Natural killer cell (primary cell): ENCODE data around the gene SLC16A2. TPM values are rescaled to one million over a fixed set of nuclear protein-coding genes. Genes with fewer than 3 reads are reported as not detected.

Experiments
- ATAC-seq, 3 donors: fragments of 150-1000 bp in 2 of 3; fragments of 200-7000 bp in 1 of 3; cut with Tn5 transposase; 1 replicate in 1 of 3; 2 replicates in 2 of 3; pipeline ENCODE4 v1.10.0; 2021; ENCODE audit warnings: mild to moderate bottlenecking in 2 of 3, moderate library complexity in 2 of 3
- DNase-seq, 2 donors: peaks; one replicate each; pipeline versions ENCODE4 v3.0.0 to v3.0.0-alpha.2; 2013 to 2021; ENCODE audit warnings: mixed read lengths in 1 of 2
- H3K27ac ChIP-seq: one replicate; pipeline ENCODE4 v1.5.1; 2013; ENCODE audit warnings: mild to moderate bottlenecking, low read length
- H3K27me3 ChIP-seq: one replicate; pipeline ENCODE4 v1.6.1; 2013; ENCODE audit warnings: low read length; ENCODE audit not compliant: control insufficient read depth, insufficient read depth
- H3K36me3 ChIP-seq: one replicate; pipeline ENCODE4 v1.6.1; 2013; ENCODE audit warnings: low read length; ENCODE audit not compliant: control insufficient read depth, insufficient read depth
- H3K4me1 ChIP-seq: one replicate; pipeline ENCODE4 v1.6.1; 2013; ENCODE audit warnings: low read length; ENCODE audit not compliant: control insufficient read depth, insufficient read depth
- H3K4me3 ChIP-seq: one replicate; pipeline ENCODE4 v1.5.1; 2013; ENCODE audit warnings: low read length
- H3K9me3 ChIP-seq: one replicate; pipeline ENCODE4 v1.6.1; 2013; ENCODE audit warnings: low read length; ENCODE audit not compliant: control insufficient read depth, insufficient read depth
- H3K27ac Mint-ChIP-seq, 2 donors: one replicate each; pipeline ENCODE4 v1.8.0; 2022; ENCODE audit warnings: mild to moderate bottlenecking in 2 of 2, mixed read lengths in 2 of 2, moderate library complexity in 1 of 2
- H3K27me3 Mint-ChIP-seq, 2 donors: one replicate each; pipeline ENCODE4 v1.8.0; 2022; ENCODE audit warnings: low read depth in 2 of 2, mixed read lengths in 2 of 2
- H3K36me3 Mint-ChIP-seq: one replicate; pipeline ENCODE4 v1.8.0; 2022; ENCODE audit warnings: mixed read lengths
- H3K4me1 Mint-ChIP-seq, 2 donors: one replicate each; pipeline ENCODE4 v1.8.0; 2022; ENCODE audit warnings: mixed read lengths in 2 of 2
- H3K4me3 Mint-ChIP-seq: one replicate; pipeline ENCODE4 v1.8.0; 2022; ENCODE audit warnings: mild to moderate bottlenecking, moderate library complexity, mixed read lengths
- H3K9me3 Mint-ChIP-seq, 2 donors: one replicate each; pipeline ENCODE4 v1.8.0; 2022; ENCODE audit warnings: mixed read lengths in 2 of 2
- CTCF ChIP-seq: fragments of 200-600 bp; IDR thresholded peaks from one replicate; pipeline ENCODE4 v1.8.0; 2022; ENCODE audit warnings: antibody characterized with exemption
- WGBS: methylation state at CpG from one replicate; pipeline ENCODE4 v1.1.7; 2013; ENCODE audit warnings: missing lambda C conversion rate; ENCODE audit not compliant: insufficient coverage; 5-methylcytosine and 5-hydroxymethylcytosine counted together
- intact Hi-C: fragments of 100-400 bp; cut with micrococcal nuclease; formaldehyde crosslinking; loops from one replicate; pipeline ENCODE4 v1.14.2; 2022
- total RNA-seq, 4 donors: library from RNA; stranded (reverse); fragments of 120-200 nt in 1 of 4; gene quantifications; one replicate each; pipeline versions ENCODE4 v1.2.3 to v1.2.4, GENCODE V29; 2013 to 2022

SLC16A2 gene
- total RNA-seq, 3 donors from 2014 or later (not counting 1 experiment from before 2014, with no cell fraction given), result not detected

GRCh38 chrX:74507191-74507590 lies 85.9 kb downstream of the SLC16A2 start:
- intact Hi-C loops, result no loop called here
- WGBS, result no CpG with 5 or more reads among the region's 4 CpGs
- Histone ChIP-seq H3K4me3 (no peak overlapping the region), H3K9me3 (no peaks in the 10 kb centered on the region), H3K27ac (no peak overlapping the region), H3K4me1 (no peaks in the 10 kb centered on the region), H3K36me3 (no peaks in the 10 kb centered on the region), H3K27me3 (no peaks in the 10 kb centered on the region)
- DNase-seq, result no peak
- H3K36me3 Mint-ChIP-seq, result no peaks in the 10 kb centered on the region
- H3K4me1 Mint-ChIP-seq, result no peaks in the 10 kb centered on the region
- no peak overlapping the region for H3K4me3 Mint-ChIP-seq
- no peaks in the 10 kb centered on the region for H3K9me3 Mint-ChIP-seq
- H3K27ac Mint-ChIP-seq, result no peak overlapping the region
- ATAC-seq, result no peak
- TF ChIP-seq CTCF, result no peak
- no peaks in the 10 kb centered on the region for H3K27me3 Mint-ChIP-seq

- Histone ChIP-seq H3K27me3 (no peaks in the 10 kb centered on the region), H3K27ac (no peak overlapping the region), H3K4me3 (no peak overlapping the region), H3K4me1 (no peaks in the 10 kb centered on the region), H3K36me3 (no peaks in the 10 kb centered on the region), H3K9me3 (no peaks in the 10 kb centered on the region)
- ATAC-seq (no peak), DNase-seq (no peak)
- H3K36me3 Mint-ChIP-seq, result no peaks in the 10 kb centered on the region
- H3K4me1 Mint-ChIP-seq, result no peaks in the 10 kb centered on the region
- no peak for TF ChIP-seq CTCF
- H3K9me3 Mint-ChIP-seq, result no peaks in the 10 kb centered on the region
- no peak overlapping the region for H3K4me3 Mint-ChIP-seq
- peaks cover 0 to 8% of the 10 kb centered on the region in 2 donors for H3K27me3 Mint-ChIP-seq
- no peak overlapping the region for H3K27ac Mint-ChIP-seq
- intact Hi-C loops, result no loop called here
Observed at GRCh38 chrX:74509989-74510388, 88.7 kb downstream of the SLC16A2 start.

DNA sequence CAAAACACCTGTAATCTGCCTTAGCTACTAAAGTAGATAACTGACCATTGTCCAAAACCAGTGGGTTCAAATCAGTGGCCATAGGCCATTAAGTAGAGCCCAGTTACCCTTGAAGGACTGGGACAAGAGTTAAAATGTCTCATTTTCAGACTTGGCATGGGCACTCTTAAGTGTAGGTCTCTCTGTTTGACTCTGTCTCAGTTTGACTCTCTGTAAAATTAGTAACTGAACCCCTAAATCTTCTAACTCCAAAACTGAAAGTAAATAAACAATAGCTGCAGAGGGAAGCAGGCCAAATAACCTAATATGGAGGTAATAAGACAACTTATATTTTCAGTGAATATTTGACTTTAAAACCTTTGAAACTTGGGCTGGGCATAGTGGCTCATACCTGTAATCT lies 89.1 kb downstream of the SLC16A2 start:
- no peaks in the 10 kb centered on the region for H3K9me3 Mint-ChIP-seq
- no peaks in the 10 kb centered on the region for H3K36me3 Mint-ChIP-seq
- ATAC-seq, result no peak
- H3K4me3 Mint-ChIP-seq, result no peak overlapping the region
- Histone ChIP-seq H3K36me3 (no peaks in the 10 kb centered on the region), H3K4me3 (no peak overlapping the region), H3K27ac (no peak overlapping the region), H3K27me3 (no peaks in the 10 kb centered on the region), H3K4me1 (no peaks in the 10 kb centered on the region), H3K9me3 (no peaks in the 10 kb centered on the region)
- H3K27ac Mint-ChIP-seq, result no peak overlapping the region
- no peaks in the 10 kb centered on the region for H3K4me1 Mint-ChIP-seq
- DNase-seq, result no peak
- TF ChIP-seq CTCF, result no peak
- H3K27me3 Mint-ChIP-seq, result peaks cover 0 to 12% of the 10 kb centered on the region in 2 donors
- intact Hi-C loops, result no loop called here

- Histone ChIP-seq H3K36me3 (no peaks in the 10 kb centered on the region), H3K4me3 (no peak overlapping the region), H3K9me3 (no peaks in the 10 kb centered on the region), H3K4me1 (no peaks in the 10 kb centered on the region), H3K27me3 (no peaks in the 10 kb centered on the region), H3K27ac (no peak overlapping the region)
- ATAC-seq, result no peak
- H3K27me3 Mint-ChIP-seq, result peaks cover 0 to 17% of the 10 kb centered on the region in 2 donors
- no peaks in the 10 kb centered on the region for H3K4me1 Mint-ChIP-seq
- H3K4me3 Mint-ChIP-seq, result no peak overlapping the region
- no peaks in the 10 kb centered on the region for H3K9me3 Mint-ChIP-seq
- DNase-seq, result no peak
- TF ChIP-seq CTCF, result no peak
- intact Hi-C loops, result no loop called here
- no peak overlapping the region for H3K27ac Mint-ChIP-seq
- no peaks in the 10 kb centered on the region for H3K36me3 Mint-ChIP-seq
- 91% methylated on average over 3 of the region's 3 CpGs for WGBS
Observed at GRCh38 chrX:74511704-74512103, 90.4 kb downstream of the SLC16A2 start.
